Measurements from ENCODE around the gene TRAPPC2. TPM values are rescaled to one million over a fixed set of nuclear protein-coding genes. Genes with fewer than 3 reads are reported as not detected.
"Not testable (repeated sequence)": the region's sequence is repeated elsewhere in the genome, so short reads cannot be mapped to it uniquely, and the experiment has no call there.

TRAPPC2 gene
- total RNA-seq, 1 donor from 2014 or later: 11.2 TPM

DNA sequence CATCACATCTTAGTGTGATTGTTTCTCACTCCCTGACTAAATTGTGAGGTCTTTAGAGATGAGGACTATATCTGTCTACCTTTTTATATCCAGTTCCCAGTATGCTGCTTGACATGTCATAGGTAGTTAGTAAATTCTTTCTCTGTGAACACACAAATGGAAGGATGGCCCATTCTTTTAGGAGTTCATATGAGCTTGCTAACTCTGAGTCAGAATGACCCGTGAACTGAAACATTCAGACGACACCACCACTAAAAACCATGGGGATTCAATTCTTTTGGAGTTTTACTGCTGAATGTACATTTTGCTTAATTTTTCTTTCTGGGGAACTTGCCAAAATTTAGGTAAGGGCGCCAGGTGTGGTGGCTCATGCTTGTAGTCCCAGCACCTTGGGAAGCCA, 14.1 kb upstream of the TRAPPC2 start:
- DNase-seq (ENCODE audit: low read depth in 2 of 2): no peak

DNA sequence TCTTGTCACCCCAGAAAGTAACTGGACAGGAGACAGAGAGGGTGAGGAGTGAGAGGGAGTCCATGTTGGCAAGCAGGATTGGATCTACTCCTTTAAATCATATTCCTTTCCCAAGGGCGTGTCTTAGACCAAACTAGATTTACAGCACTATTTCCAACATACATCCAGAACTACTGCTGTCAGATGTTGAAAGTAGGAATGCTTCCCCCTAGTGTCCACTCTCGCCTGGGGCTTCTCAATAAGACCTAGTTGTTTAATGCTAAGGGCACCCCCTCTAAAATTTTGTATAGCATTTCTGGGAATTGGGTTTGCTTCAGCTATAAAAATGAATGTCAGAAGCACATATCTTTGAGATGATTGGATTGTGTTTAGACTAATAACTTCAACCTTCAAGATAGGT, 13.4 kb upstream of the TRAPPC2 start:
- peak; percentile 52 to 71 for DNase-seq (ENCODE audit: low read depth in 2 of 2)

DNA sequence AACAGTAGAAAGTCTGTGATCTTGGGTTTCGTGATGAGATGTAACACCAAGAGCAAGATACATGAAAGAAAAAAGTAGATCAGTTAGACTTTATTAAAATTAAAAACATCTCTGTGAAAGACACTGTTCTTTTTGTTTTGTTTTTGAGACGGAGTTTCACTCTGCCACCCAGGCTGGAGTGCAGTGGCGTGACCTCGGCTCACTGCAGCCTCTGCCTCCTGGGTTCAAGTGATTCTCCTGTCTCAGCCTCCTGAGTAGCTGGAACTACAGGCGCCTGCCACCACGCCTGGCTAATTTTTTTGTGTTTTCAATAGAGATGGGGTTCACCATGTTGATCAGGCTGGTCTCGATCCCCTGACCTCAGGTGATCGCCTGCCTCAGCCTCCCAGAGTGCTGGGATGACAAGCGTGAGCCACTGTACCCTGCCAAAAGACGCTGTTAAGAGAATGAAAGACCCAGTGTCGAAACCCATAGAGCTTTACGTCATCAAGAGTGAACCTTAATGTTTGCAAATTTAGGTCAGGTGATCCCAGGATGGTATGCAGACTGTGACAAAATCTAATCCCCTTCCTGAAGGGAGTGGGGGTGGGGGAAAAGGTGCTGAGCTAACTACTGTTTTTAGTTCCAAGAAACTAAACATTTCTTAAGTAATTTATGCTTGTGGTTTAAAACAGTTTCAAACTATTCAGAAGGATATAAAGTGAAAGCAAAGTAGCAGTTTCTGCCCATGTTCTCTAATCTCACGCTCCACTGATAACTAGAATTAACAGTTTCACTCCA, 8.2 kb upstream of the TRAPPC2 start:
- DNase-seq (ENCODE audit: low read depth in 2 of 2): no peak

DNA sequence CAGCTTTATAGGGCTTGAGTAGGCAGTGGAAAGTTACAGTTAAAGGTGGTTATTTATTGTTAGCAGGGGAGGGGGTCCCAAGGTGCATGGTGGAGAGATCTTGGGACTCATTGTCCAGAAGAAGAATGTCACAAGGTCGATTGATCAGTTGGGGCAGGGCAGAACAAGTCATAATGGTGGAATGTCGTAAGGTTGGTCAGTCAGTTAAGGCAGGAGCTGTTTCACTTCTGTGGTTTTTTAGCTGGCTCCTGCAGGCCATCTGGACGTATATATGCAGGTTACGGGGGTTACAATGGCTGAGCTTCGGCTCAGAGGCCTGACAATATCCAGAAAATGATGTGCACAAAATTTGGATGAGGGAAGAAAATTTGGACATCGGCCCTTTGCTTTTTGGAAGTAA, 7.3 kb upstream of the TRAPPC2 start:
- no peak for DNase-seq (ENCODE audit: low read depth in 2 of 2)

DNA sequence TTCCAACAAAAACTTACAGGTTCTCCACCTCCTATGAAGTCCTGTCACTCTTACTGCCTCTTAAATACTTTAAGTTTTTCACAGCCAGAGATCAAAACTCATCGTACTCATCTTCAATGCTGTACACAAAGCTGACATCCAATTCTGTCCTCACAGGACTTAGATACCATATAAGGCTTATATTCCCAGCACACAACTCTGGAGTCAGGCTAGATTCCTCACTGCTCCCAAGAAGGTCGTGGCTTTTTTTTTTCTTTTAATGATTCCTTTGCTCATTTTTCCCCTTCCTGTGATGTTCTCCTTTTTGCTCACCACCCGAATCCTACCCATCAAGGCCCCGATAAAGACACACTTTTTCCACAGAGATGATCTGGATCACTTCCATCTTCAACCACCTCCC, 914 bp downstream of the TRAPPC2 start:
- no peak for DNase-seq (ENCODE audit: low read depth in 2 of 2)

DNA sequence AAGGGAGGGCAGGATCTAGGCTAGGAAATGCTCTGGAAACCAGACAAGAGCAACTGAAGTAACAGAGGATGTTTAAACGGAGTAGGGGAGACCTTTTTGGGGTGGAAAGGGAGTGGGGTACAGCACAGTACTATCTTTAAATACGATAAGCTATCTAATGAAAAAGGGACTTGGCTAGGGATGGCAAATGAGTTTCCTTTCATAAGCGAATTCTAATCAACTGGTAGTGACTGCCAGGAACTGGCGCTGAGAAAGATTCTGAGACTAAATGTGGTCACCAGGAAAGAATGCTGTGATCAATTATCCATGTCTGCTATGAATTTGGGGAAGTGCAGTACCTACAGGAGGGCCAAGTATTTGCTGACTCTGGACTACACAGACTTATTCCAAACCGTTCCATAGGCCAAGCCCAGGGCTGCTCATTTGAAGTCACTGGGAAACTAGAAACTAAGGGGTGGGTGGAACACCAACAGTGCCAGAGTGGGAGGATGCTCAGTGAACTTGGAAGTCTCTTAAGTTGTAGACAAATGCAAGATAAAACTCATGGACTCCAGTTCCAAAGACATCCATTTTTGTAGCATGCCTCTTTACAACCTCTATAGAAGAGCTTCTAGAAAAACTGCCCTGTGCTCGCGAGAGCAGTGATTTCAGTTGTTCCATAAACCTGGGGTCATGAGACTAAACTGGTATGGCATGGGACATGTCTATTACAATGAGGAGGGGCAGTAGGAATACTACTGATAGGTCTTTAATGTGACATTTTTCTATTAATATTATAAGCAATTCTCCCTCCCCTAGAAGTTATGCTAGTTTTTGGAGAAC, 2.0 kb downstream of the TRAPPC2 start:
- DNase-seq (ENCODE audit: low read depth in 2 of 2): no peak

DNA sequence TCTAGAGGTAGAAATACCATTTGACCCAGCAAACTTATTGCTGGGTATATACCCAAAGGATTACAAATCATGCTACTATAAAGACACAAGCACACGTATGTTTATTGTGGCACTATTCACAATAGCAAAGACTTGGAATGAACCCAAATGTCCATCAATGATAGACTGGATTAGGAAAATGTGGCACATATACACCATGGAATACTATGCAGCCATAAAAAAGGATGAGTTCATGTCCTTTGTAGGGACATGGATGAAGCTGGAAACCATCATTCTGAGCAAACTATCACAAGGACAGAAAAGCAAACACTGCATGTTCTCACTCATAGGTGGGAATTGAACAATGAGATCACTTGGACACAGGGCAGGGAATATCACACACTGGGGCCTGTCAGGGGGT, 3.9 kb downstream of the TRAPPC2 start:
- not testable (repeated sequence) for DNase-seq (ENCODE audit: low read depth in 2 of 2)

DNA sequence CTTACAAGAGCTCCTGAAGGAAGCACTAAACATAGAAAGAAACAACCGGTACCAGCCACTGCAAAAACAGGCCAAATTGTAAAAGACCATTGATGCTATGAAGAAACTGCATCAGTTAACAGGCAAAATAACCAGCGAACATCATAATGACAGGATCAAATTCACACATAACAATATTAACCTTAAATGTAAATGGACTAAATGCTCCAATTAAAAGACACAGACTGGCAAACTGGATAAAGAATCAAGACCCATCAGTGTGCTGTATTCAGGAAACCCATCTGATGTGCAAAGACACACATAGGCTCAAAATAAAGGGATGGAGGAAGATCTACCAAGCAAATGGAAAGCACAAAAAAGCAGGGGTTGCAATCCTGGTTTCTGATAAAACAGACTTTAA, 7.8 kb downstream of the TRAPPC2 start:
- DNase-seq (ENCODE audit: low read depth in 2 of 2): not testable (repeated sequence)

DNA sequence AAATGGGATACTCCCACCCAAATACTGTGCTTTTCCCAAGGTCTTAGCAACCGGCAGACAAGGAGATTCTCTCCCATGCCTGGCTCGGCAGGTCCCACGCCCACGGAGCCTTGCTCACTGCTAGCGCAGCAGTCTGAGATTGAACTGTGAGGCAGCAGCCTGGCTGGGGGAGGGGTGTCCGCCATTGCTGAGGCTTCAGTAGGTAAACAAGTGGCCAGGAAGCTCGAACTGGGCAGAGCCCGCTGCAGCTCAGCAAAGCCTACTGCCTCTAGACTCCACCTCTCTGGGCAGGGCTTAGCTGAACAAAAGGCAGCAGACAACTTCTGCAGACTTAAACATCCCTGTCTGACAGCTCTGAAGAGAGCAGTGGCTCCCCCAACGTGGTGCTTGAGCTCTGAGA, 9.5 kb downstream of the TRAPPC2 start:
- DNase-seq (ENCODE audit: low read depth in 2 of 2): not testable (repeated sequence)

DNA sequence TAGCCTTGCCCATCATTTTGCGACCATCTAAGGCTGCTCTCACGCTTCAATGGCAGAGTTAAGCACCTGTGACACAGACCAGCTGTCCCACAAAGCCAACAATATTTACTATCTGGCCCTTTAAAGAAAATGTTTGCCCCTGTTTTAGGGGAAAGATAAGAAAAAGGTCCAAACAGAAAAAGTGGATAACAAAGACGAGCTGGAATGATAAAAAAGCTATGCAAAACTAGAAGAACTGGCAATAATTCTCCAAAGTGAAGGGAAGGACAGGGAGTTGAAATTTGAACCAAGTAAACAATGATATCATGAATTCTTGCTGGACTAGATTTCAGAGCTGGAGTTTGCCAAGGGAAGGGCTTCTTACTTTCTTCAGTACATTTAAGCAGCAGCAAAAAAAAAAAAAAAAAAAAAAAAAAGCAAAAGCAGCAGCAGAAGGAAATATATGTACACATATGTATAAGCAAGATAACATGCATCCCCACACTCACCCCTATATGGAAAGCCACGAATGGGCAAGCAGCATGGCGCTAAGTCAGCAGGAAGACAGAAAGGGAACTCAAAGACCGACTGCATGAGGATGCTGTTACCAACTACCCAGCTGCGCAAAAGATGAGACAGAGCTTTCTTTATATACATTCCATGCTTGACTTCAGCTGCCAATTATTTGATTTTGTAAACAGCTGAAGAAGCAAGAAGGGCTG, 12.5 kb downstream of the TRAPPC2 start:
- no peak for DNase-seq (ENCODE audit: low read depth in 2 of 2)

DNA sequence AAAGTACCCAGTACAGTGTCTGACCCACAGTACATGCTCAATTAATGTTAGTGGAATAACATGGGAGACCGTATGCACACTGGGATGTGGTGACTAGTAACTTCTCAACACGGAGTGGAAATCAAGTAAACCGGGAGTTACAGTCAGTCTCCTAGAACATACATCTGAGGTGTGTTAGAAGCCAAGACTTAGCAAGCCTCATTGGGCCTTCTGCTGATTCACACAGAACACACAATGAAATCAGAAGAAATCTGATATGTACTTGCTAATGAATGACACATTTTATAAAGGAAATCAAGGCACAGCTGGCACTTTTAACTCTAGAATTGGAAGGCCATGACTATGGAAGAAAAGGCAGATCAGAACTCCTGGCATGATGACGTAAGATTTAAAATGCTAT, 13.0 kb downstream of the TRAPPC2 start:
- DNase-seq (ENCODE audit: low read depth in 2 of 2): no peak

DNA sequence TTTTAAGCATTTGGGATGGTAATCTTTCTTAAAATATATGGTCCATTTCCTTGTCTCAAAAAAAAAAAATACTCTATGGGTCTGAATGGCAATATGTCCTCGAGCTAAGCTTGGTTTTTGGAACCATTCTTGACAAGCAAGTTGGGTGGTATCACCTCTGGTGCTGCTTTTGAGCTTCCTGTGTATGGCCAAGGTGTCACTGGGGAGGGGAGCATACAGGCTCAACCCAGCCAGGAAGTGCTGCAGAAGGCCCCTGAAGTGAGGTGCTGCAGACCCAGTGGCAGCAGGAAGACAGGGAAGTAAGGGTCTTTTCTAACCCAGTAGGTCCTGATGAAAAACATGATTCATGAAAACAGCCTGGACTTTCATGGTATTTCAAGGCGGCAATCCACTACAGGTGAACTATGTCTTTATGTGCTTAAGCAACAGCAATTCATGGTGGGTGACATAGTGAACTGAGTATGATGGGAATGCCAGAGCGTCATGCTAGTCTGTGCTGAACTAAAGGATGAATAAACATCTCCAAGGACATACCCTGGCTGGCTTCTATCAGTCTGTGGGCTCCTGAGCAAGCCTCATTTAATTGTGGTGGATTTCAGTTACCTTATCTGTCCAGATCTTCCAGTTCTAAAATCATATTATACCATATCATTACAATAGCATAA, 15.1 kb downstream of the TRAPPC2 start:
- no peak for DNase-seq (ENCODE audit: low read depth in 2 of 2)

DNA sequence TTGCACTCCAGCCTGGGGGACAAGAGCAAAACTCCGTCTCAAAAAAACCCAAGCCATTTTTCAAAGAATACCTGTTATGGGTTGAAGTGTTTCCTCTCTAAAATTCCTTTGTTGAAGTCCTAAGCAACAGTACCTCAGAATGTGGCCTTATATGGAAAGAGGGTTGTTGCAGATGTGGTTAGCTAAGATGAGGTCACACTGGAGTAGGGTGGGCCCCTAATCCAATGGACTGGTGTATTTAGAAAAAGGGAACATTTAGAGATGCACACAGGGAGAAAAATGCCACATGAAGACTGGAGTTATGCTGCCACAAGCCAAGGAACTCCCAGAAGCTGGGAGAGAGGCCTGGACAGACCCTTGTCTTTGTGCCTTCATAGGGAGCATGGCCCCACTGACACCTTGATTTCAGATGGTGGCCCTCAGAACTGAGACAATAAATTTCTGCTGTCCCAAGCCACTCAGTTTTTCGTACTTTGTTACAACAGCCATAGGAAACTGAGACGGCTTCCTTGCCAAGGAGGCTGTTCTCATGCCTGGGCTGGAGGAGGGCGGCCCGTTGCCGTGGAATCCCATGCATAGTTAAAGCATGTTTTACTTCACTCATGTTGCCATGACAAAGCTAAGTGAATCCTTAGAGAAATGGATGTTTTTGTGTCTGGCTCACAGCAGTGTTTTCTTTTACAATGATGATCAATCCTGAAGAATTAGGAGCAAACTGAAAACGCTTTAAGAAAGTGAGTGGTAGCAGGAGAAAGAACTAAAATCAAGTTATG, 16.5 kb downstream of the TRAPPC2 start:
- DNase-seq (ENCODE audit: low read depth in 2 of 2): peak in 1 of 2 donors; percentile 2

DNA sequence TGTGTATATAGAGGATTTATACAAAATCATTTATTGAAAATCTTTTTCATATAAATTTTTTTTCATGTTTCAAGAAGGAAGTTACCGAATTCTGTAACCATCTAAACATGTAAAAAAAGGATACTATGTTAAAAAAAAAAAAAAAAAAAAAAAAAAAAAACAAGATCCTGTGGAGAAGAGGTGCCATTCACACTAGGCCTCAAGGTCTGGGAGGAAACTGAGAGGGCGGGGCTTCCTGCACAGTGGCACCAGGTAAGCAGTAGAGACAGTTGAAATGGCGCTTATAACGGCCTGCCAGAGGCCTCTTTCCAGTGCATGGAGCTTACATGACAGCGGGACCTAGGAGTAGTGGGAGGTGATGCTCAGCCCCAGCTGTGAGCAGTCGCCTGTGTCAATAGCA, 17.5 kb downstream of the TRAPPC2 start:
- DNase-seq (ENCODE audit: low read depth in 2 of 2): no peak

DNA sequence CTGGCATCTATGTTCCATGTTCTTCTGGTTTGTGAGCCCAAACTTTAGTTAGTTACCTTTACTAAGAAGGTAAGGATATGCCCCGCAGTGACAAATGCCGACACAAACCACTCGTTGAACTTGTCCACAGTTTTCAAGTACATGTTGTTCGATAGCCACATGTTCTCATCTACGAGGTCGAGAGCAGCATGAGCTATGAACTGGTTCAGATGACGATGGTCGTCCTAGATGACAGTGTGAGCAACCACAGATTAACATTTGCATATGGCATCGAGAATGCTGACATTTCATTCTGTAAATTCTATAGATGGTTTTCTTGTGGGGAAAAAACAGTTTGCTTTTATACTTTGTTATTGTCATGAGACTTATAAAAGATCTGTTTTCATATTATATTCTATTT, 18.0 kb downstream of the TRAPPC2 start:
- no peak for DNase-seq (ENCODE audit: low read depth in 2 of 2)

DNA sequence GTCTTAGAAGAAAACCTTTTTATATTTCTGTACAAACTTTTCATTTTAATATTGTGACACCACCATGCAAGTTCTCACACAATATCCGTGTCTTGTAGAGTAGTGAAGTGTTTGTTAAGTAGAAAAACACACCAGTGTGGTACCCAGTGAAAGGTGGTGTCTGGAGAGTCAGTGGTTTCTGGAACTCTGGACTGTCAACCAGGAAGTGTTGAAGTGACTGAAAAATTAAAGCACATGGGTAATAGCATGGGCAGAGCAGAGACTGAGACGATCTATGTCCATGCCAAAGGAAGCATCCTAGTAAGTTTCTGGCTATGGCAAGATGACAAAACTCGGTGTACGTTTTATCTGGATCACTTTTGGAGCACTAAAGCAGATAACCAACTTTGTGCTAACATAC, 23.3 kb downstream of the TRAPPC2 start:
- DNase-seq (ENCODE audit: low read depth in 2 of 2): no peak

DNA sequence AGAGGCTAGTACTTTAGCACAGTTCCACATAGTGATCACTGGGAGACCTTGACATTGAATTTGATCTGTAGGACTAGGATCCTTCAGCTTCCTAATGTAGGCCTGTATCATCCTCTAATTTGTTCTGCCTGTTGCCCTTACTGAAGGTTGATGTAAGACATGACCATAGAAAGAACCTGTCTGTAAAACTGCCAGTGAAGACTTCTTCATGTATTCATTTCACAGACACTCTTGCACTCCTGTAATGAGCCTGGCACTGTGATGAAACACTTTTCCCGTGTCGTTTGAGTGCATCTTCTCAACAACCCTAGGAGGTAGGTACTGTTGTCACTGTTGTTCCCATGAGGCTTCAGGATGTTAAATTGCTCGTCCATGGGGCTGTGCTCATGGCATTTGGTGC, 30.8 kb downstream of the TRAPPC2 start:
- no peak for DNase-seq (ENCODE audit: low read depth in 2 of 2)

DNA sequence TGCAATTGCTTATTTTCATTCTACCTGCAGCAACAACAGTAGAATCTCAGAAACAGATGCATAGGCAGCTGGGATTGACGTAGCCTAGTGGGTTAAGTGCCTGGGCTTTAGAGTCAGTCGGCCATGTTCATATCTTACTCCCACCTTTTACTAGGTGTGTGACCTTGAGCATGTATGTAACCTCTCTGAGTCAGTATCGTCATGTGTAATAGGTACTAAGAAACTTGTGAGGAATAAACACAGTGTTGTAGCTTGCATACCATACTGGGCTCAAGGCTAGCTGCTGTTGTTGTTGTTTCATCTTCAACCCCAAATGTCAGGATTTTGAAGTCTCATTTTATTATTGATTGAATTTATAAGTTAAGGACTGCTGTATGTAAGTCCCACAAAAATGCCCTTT, 31.3 kb downstream of the TRAPPC2 start:
- no peak for DNase-seq (ENCODE audit: low read depth in 2 of 2)

DNA sequence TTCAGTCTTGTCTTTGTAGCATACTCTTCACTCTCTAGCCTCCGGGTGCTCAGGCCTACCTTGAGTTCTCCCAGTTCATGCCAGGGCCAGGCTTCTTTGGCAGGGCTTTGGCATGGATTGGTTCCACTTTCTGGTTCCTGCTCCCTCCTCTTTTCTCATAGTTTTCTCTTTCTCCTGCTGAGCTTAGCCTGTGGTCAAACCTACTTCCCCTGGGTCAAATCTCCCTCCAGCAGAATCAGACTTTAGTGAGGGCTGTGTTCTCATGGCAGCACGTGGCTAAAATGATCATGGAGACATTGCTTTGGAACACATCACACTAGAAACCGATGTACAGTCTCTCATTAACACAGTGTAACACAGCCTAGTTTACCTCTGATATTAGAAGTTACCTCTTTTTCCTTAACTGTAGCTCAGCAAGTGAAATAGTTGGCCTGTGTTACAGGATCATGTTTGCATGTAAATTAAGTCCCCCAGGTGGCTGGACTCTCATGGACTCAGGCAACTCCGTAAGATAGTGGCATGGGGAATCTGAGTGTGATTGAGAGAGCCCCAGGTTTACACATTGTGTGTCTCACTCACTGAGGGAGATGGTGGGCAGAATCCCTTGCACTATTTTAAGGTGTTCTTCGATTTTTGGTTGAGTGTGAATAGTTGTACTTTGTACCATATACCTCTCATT, 32.2 kb downstream of the TRAPPC2 start:
- DNase-seq (ENCODE audit: low read depth in 2 of 2): no peak

DNA sequence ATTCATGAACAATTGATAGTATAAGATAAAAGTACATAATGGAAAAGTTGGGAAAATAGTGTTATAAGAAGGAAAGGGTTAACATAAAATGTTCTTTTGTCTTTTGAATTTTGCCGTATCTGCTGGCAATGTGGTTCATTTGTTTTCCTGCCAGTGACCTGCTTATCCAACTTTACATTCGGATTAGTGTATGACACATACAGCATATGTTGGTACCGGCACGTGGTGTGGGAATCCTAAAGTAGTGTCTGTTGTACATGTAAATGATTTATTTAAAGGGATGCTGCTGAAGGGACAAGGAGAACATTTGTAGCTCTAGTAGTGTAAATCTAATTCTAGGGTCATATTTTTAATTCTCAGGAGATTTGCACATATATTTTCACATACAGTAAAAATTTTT, 34.0 kb downstream of the TRAPPC2 start:
- no peak for DNase-seq (ENCODE audit: low read depth in 2 of 2)

Measured in dermis microvascular lymphatic vessel endothelial cell (primary cell).